Transverse colon (tissue), 4 donors: Measurements from ENCODE around the gene PFKFB2. TPM values are rescaled to one million over a fixed set of nuclear protein-coding genes. Genes with fewer than 3 reads are reported as not detected.

Source experiments
- DNase-seq: peaks from one replicate; pipeline ENCODE4 v3.0.0-alpha.2; 2019
- H3K27ac ChIP-seq, 4 donors: fragments of 200-600 bp; sonication (generic); 2 replicates each; pipeline ENCODE4 v1.5.1; 2016 to 2018; ENCODE audit warnings: inconsistent platforms in 4 of 4
- H3K27me3 ChIP-seq: fragments of 200-600 bp; sonication (generic); 2 replicates; pipeline ENCODE4 v1.5.1; 2017; ENCODE audit warnings: inconsistent platforms
- H3K36me3 ChIP-seq, 4 donors: fragments of 200-600 bp; sonication (generic); 2 replicates each; pipeline ENCODE4 v1.5.1; 2017 to 2019; ENCODE audit warnings: inconsistent platforms in 4 of 4
- H3K4me1 ChIP-seq, 4 donors: fragments of 200-600 bp; sonication (generic); 2 replicates each; pipeline ENCODE4 v1.5.1; 2017 to 2020; ENCODE audit warnings: inconsistent platforms in 4 of 4
- H3K4me3 ChIP-seq, 4 donors: fragments of 200-600 bp; sonication (generic); 1 replicate in 1 of 4; 2 replicates in 3 of 4; pipeline versions ENCODE4 v1.5.1 to v1.6.1; 2017 to 2019; ENCODE audit warnings: inconsistent platforms in 4 of 4
- H3K9me3 ChIP-seq, 2 donors: fragments of 200-600 bp; sonication (generic); 2 replicates each; pipeline ENCODE4 v1.5.1; 2017 to 2019; ENCODE audit warnings: inconsistent platforms in 2 of 2
- CTCF ChIP-seq, 5 experiments: fragments of 200-600 bp in 3 of 5; fragments of 450-650 bp in 2 of 5; sonication (generic) in 3 of 5; IDR thresholded peaks; 1 replicate in 2 of 5; 2 replicates in 3 of 5; pipeline ENCODE4 v1.5.1; 2016 to 2017; ENCODE audit warnings: antibody characterized with exemption in 5 of 5, inconsistent platforms in 3 of 5, mild to moderate bottlenecking in 2 of 5, moderate library complexity in 1 of 5
- EP300 ChIP-seq: sonication (generic); formaldehyde crosslinking; IDR thresholded peaks from one replicate; pipeline ENCODE4 v1.6.1; 2017; ENCODE audit warnings: antibody characterized with exemption, low read depth
- POLR2A ChIP-seq: fragments of 450-650 bp; IDR thresholded peaks from one replicate; pipeline ENCODE4 v1.6.1; 2016; ENCODE audit warnings: antibody characterized with exemption, mild to moderate bottlenecking, moderate library complexity
- POLR2AphosphoS5 ChIP-seq, 3 donors: sonication (generic); formaldehyde crosslinking; IDR thresholded peaks; one replicate each; pipeline ENCODE4 v1.6.1; 2016; ENCODE audit warnings: antibody characterized with exemption in 3 of 3
- WGBS, 2 donors: methylation state at CpG; one replicate each; pipeline ENCODE4 v1.1.5; 2018; ENCODE audit warnings: low coverage in 1 of 2; 5-methylcytosine and 5-hydroxymethylcytosine counted together
- in situ Hi-C, 4 donors: fragments of 200-750 bp; cut with MboI; loops; one replicate each; pipeline versions ENCODE4 v1.15.0 to v1.15.1; 2017; ENCODE audit warnings: low sequenced_read_pairs in 3 of 4, low pct_ligation_motif_present in 1 of 4, low pct_unique_long_range_greater_than_20kb in 1 of 4
- intact Hi-C: fragments of 100-400 bp; cut with DNase I; formaldehyde crosslinking; loops from one replicate; pipeline ENCODE4 v1.15.1; 2023; ENCODE audit warnings: low total_unique reads
- total RNA-seq, 4 donors: library from RNA; depleted of rRNA; stranded (reverse); fragments of >200 nt; gene quantifications; one replicate each; pipeline ENCODE4 v1.1.0, GENCODE V29; 2016

Gene PFKFB2
- total RNA-seq, 4 donors from 2014 or later: 84.2 to 155 (median 91.1) TPM

- Histone ChIP-seq H3K27me3 (no peaks in the 10 kb centered on the region), H3K4me1 (peaks cover 0 to 17% (median 13%) of the 10 kb centered on the region in 4 donors), H3K9me3 (no peaks in the 10 kb centered on the region), H3K27ac (peak overlapping the region; percentile 61 to 79 (median 72)), H3K36me3 (no peaks in the 10 kb centered on the region), H3K4me3 (no peak overlapping the region)
- intact Hi-C loops (loop anchor here (10.0 kb wide), 1 partner anchor 317 kb away; no protein-coding TSS in a partner anchor), in situ Hi-C loops (loop anchor here in 3 of 4 donors (5.0 to 25.0 kb wide), 5 partner anchors 314 to 424 kb away; partner anchors contain the start of gene CR1 (in 2 of the 3))
- WGBS, 2 donors: 81 to 83% methylated on average over 2 of the region's 2 CpGs
- TF ChIP-seq POLR2AphosphoS5 (IDR thresholded peaks at IDR 0.05) (no peak), EP300 (no peak), CTCF (IDR thresholded peaks at IDR 0.05) (no peak), POLR2A (no peak)
- no peak for DNase-seq
Measured at GRCh38 chr1:207088161-207088560, 35.1 kb downstream of the PFKFB2 start.

- peaks cover 0 to 17% (median 13%) of the 10 kb centered on the region in 4 donors for H3K4me1 ChIP-seq
- intact Hi-C loops: loop anchor here (10.0 kb wide), 1 partner anchor 316 kb away; no protein-coding TSS in a partner anchor
- H3K27ac ChIP-seq: peak within 1 kb of the TSS; percentile 61 to 79 (median 72)
- peak within 1 kb of the TSS in 1 of 4 donors; percentile 23 for H3K4me3 ChIP-seq
- in situ Hi-C loops: loop anchor here in 3 of 4 donors (5.0 to 25.0 kb wide), 5 partner anchors 313 to 423 kb away; partner anchors contain the start of gene CR1 (in 2 of the 3)
- TF ChIP-seq POLR2AphosphoS5 (IDR thresholded peaks at IDR 0.05) (peak in 2 of 3 donors; percentile 62 to 63), EP300 (no peak), POLR2A (peak; percentile 45)
- no peaks in the 10 kb centered on the region for H3K27me3 ChIP-seq
- WGBS, 2 donors: 31 to 40% methylated on average over 3 to 9 of the region's 9 CpGs
- no peaks in the 10 kb centered on the region for H3K36me3 ChIP-seq
- H3K9me3 ChIP-seq: no peaks in the 10 kb centered on the region
- peak; percentile 66 for DNase-seq
Measured at GRCh38 chr1:207088701-207089626, 35.9 kb downstream of the PFKFB2 start, which contains the start of gene C4BPB. TSS of gene C4BPB (plus strand) at chr1:207088860. CDS start at chr1:207089532, 672 bp downstream.

- peaks cover 0 to 17% (median 11%) of the 10 kb centered on the region in 4 donors for H3K4me1 ChIP-seq
- in situ Hi-C loops: loop anchor here in 3 of 4 donors (5.0 to 25.0 kb wide), 6 partner anchors 85 to 423 kb away; partner anchors contain the start of gene CR1 (in 2 of the 3)
- peak overlapping the region; percentile 61 to 79 (median 72) for H3K27ac ChIP-seq
- H3K36me3 ChIP-seq: no peaks in the 10 kb centered on the region
- peak overlapping the region in 1 of 4 donors; percentile 23 for H3K4me3 ChIP-seq
- TF ChIP-seq EP300: no peak
- no peak for TF ChIP-seq POLR2AphosphoS5 (IDR thresholded peaks at IDR 0.05)
- no peak for TF ChIP-seq POLR2A
- TF ChIP-seq CTCF (IDR thresholded peaks at IDR 0.05): no peak
- WGBS, 2 donors: 86 to 87% methylated on average over 15 to 17 of the region's 17 CpGs
- intact Hi-C loops: loop anchor here (10.0 kb wide), 1 partner anchor 315 kb away; no protein-coding TSS in a partner anchor
- H3K9me3 ChIP-seq: no peaks in the 10 kb centered on the region
- DNase-seq: no peak
- no peaks in the 10 kb centered on the region for H3K27me3 ChIP-seq
Measured at GRCh38 chr1:207089627-207090355, 36.7 kb downstream of the PFKFB2 start.

GRCh38 chr1:207091200-207091908 is 38.3 kb downstream of the PFKFB2 start:
- H3K4me1 ChIP-seq: peaks cover 0 to 17% (median 10%) of the 10 kb centered on the region in 4 donors
- in situ Hi-C loops (loop anchor here in 3 of 4 donors (10.0 to 25.0 kb wide), 3 partner anchors 83 to 421 kb away; partner anchors contain the start of gene CR1 (in 2 of the 3)), intact Hi-C loops (no loop called here)
- no peak overlapping the region for H3K4me3 ChIP-seq
- no peaks in the 10 kb centered on the region for H3K27me3 ChIP-seq
- WGBS, 2 donors: 74 to 77% methylated on average over 4 of the region's 4 CpGs
- no peaks in the 10 kb centered on the region for H3K9me3 ChIP-seq
- no peaks in the 10 kb centered on the region for H3K36me3 ChIP-seq
- TF ChIP-seq POLR2A (no peak), CTCF (IDR thresholded peaks at IDR 0.05) (no peak), EP300 (no peak), POLR2AphosphoS5 (IDR thresholded peaks at IDR 0.05) (no peak)
- no peak overlapping the region for H3K27ac ChIP-seq
- no peak for DNase-seq
